Suprapubic skin (tissue), 3 donors: ENCODE measurements around the gene LILRB5.

ENCODE experiments used
- CTCF ChIP-seq, 2 donors: fragments of 200-600 bp in 1 of 2; fragments of 450-650 bp in 1 of 2; sonication (generic) in 1 of 2; IDR thresholded peaks; one replicate each; pipeline ENCODE4 v1.5.1; 2016 to 2019; ENCODE audit warnings: antibody characterized with exemption in 2 of 2, mild to moderate bottlenecking in 1 of 2, moderate library complexity in 1 of 2
- POLR2A ChIP-seq, 2 donors: fragments of 450-650 bp; IDR thresholded peaks; one replicate each; pipeline ENCODE4 v1.6.1; 2017; ENCODE audit warnings: antibody characterized with exemption in 2 of 2, mild to moderate bottlenecking in 2 of 2, moderate library complexity in 2 of 2

DNA sequence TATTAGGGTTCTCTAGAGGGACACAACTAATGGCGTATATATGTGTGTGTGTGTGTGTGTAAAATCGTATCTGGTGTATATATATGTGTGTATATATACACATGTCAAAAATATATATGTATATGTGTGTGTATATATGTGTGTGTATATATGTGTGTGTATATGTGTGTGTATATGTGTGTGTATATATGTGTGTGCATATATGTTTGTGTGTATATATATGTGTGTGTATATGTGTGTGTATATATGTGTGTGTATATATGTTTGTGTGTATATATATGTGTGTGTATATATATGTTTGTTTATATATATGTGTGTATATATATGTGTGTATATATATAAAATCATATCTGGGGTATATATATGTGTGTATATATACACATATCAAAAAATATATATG, 5.4 kb upstream of the LILRB5 start:
- TF ChIP-seq CTCF (IDR thresholded peaks at IDR 0.05), result no peak
- TF ChIP-seq POLR2A (IDR thresholded peaks at IDR 0.05), result no peak
